ENCODE data around the gene CCDC107.

DNA sequence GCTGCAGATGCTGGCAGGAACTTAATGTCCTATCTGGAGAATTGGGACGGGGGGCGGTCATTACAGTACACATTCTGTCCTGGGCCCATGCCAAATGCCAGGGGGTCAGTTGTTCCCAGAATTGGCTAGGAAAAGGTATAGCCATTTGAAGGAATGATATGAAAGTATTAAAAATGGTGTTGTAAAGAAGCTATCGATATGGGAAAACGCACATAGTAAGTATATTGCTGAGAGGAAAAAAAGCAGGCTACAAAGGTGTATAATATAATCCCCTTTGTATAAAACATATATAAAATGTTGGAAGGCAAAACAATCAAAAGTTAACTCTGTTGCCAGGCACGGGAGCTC lies 7.4 kb downstream of the CCDC107 start:
- TF ChIP-seq SPI1 (IDR thresholded peaks at IDR 0.05; ENCODE audit: low read depth, low read length): no peak
- no peak for TF ChIP-seq POLR2AphosphoS5 (IDR thresholded peaks at IDR 0.05; ENCODE audit: low read depth, low read length)
- no peak for TF ChIP-seq POLR2A (IDR thresholded peaks at IDR 0.05; ENCODE audit: low read depth, low read length)
- no peak for TF ChIP-seq PAX5 (IDR thresholded peaks at IDR 0.05; ENCODE audit: insufficient read depth, low read length, severe bottlenecking)
- TF ChIP-seq TAF1 (IDR thresholded peaks at IDR 0.05; ENCODE audit: low read depth, low read length): no peak
- TF ChIP-seq POU2F2 (IDR thresholded peaks at IDR 0.05; ENCODE audit: low read depth, low read length): no peak

All from GM12891 (cell line).